Stimulated activated CD4-positive, alpha-beta T cell treated with anti-CD3 and anti-CD28 coated beads, Interleukin-1b, Interleukin-23, amount 100 ng/mL, for 4 hours (primary cell): ENCODE results near the gene CABS1.

Experiments used
- DNase-seq, 2 donors: peaks; one replicate each; pipeline ENCODE4 v3.0.0-alpha.2; 2020; ENCODE audit warnings: low read depth in 2 of 2

The CABS1 gene

DNA sequence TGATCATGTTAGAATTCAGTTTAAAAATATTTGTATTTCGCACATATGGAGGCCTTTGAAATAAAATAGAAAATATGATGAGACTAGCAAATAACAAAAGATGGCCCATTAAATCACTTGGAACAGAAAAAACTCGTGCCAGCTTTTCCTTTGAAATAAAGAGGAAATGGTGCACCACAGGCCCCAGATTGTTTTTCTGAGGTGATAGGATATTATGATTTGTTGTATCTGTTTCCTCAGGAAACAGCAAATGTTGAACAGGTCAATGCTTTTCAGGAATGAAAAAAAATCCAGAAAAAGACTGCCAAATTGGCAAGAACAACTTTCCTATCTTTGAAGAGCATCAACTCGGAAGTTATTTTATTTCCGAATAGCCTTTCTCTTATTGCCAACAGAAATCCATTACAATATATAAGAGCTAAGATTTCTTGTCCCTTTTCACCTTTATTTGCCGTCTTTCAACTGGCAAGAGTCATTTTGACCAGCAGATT is 48.0 kb downstream of the CABS1 start, which contains the start of gene SMR3B:
SMR3B (plus strand) TSS at position 441 of the 491 bp plus-strand sequence. CDS start 1,380 bp downstream, outside the sequence.
- no peak for DNase-seq
